Renal pelvis (tissue), 4 donors: ENCODE measurements around the gene ZDHHC8. TPM values are rescaled to one million over a fixed set of nuclear protein-coding genes. Genes with fewer than 3 reads are reported as not detected.
"Not testable (repeated sequence)": the region's sequence is repeated elsewhere in the genome, so short reads cannot be mapped to it uniquely, and the experiment has no call there.

Source experiments
- DNase-seq: peaks from one replicate; pipeline ENCODE4 v3.0.0-alpha.2; 2013
- polyA plus RNA-seq, 3 donors: library from polyadenylated mRNA; unstranded; fragments of 120-200 nt; gene quantifications; one replicate each; pipeline ENCODE4 v1.2.1, GENCODE V29; 2013; ENCODE audit not compliant: insufficient read length in 3 of 3

The ZDHHC8 gene
- polyA plus RNA-seq, 3 donors: 50.6 to 59.7 (median 51.6) TPM

- DNase-seq: peak; percentile 62
Observed at GRCh38 chr22:20156611-20157429, 25.2 kb downstream of the ZDHHC8 start.

- no peak for DNase-seq
Observed at GRCh38 chr22:20157430-20158183, 26.0 kb downstream of the ZDHHC8 start.

GRCh38 chr22:20158391-20159036 lies 26.9 kb downstream of the ZDHHC8 start:
- no peak for DNase-seq

- DNase-seq: no peak
Observed at GRCh38 chr22:20159076-20159475, 27.5 kb downstream of the ZDHHC8 start.

- not testable (repeated sequence) for DNase-seq
Observed at GRCh38 chr22:20159531-20159930, 27.9 kb downstream of the ZDHHC8 start.

GRCh38 chr22:20160041-20160440 lies 28.4 kb downstream of the ZDHHC8 start:
- no peak for DNase-seq

GRCh38 chr22:20164863-20165262 lies 33.3 kb downstream of the ZDHHC8 start:
- DNase-seq: no peak

GRCh38 chr22:20165421-20165820 lies 33.8 kb downstream of the ZDHHC8 start:
- DNase-seq: no peak

- no peak for DNase-seq
Observed at GRCh38 chr22:20165913-20166312, 34.3 kb downstream of the ZDHHC8 start.

- no peak for DNase-seq
Observed at GRCh38 chr22:20166703-20167102, 35.1 kb downstream of the ZDHHC8 start.

- no peak for DNase-seq
Observed at GRCh38 chr22:20167643-20168322, 36.2 kb downstream of the ZDHHC8 start.

- no peak for DNase-seq
Observed at GRCh38 chr22:20169253-20169822, 37.7 kb downstream of the ZDHHC8 start.

- no peak for DNase-seq
Observed at GRCh38 chr22:20170170-20170569, 38.6 kb downstream of the ZDHHC8 start.

GRCh38 chr22:20171288-20172140 lies 39.9 kb downstream of the ZDHHC8 start:
- no peak for DNase-seq

- no peak for DNase-seq
Observed at GRCh38 chr22:20172141-20172613, 40.6 kb downstream of the ZDHHC8 start.

GRCh38 chr22:20173246-20173645 lies 41.6 kb downstream of the ZDHHC8 start:
- no peak for DNase-seq

GRCh38 chr22:20173772-20174171 lies 42.2 kb downstream of the ZDHHC8 start:
- no peak for DNase-seq

- no peak for DNase-seq
Observed at GRCh38 chr22:20174785-20175596, 43.4 kb downstream of the ZDHHC8 start.

GRCh38 chr22:20175597-20175900 lies 43.9 kb downstream of the ZDHHC8 start:
- DNase-seq: no peak
